Effector CD4-positive, alpha-beta T cell (primary cell): ENCODE data around the gene P4HA1.

Source experiments
- DNase-seq: peaks from one replicate; pipeline ENCODE4 v3.0.0-alpha.2; 2020

Gene P4HA1

DNA sequence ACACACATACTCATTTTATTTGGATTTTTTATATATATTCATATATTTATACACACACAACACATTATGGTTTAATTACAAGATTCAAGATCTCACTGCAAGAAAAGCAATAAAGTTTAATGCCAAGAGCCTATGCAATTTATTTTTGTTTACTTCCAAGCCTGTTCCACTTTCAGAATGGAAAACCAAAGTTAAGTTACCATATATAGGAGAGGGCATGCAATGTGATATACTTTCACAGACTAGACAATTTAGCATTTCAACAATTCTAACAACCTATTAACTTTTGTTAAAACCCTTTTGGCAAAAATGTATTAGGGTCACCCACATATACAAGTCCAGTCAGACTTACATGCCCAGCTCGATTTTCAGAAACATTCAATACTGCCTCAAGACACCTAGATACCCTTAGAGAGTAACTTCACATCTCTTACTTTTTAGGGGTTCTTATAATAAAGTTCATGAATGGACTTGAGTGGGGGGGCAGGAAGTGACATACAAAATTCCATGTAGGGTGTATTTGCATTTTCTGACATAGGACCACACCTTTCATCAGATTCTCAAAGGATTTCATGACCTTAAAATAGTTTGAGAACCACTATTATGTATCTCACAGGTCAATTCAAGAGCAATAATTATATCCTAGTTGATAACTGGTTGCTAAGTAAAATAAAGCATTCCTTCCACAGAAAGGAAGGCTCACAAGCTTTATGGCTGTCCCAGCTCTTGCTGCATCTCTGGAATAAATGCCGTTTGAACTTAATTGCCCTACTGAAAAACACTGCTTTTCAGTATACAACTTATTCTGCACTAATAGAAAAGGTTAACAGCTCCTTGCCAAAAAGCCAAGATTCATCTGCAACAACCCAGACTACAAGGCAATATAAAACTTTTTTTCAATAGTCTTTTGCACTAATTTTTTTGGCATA is 2.5 kb downstream of the P4HA1 start:
- no peak for DNase-seq

DNA sequence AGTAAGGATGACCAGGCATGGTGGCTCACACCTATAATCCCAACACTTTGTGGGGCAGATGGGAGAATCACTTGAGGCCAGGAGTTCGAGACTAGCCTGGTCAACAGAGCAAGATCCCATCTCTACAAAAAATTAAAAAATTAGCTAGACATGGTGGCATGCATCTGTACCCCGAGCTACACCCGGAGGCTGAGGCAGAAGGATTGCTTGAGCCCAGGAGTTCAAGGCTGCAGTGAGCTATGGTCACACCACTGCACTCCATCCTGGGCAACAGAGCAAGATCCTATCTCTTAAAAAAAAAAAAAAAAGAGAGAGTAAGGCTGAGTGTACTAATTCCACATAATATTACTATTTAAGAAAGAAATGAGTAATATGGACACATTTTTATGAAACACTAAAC is 3.8 kb downstream of the P4HA1 start:
- DNase-seq: no peak

GRCh38 chr10:73088304-73088703 is 8.4 kb downstream of the P4HA1 start:
- no peak for DNase-seq

DNA sequence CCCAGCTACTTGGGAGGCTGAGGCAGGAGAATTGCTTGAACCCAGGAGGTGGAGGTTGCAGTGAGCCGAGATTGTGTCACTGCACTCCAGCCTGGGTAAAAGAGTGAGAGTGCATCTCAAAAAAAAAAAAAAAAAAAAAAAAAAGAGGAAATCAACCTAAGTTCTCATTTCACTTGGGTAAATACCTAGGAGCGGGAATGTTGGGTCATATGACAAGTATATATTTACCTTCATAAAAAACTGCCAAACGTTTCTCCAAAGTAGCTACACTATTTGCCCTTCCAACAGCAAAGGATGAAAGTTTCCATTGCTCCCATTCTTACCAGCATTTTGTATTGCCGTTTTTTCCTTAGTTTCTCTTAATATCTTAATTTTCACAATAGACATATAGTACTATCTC is 9.8 kb downstream of the P4HA1 start:
- DNase-seq: no peak

- no peak for DNase-seq
Observed at GRCh38 chr10:73084209-73084608, 12.5 kb downstream of the P4HA1 start.

DNA sequence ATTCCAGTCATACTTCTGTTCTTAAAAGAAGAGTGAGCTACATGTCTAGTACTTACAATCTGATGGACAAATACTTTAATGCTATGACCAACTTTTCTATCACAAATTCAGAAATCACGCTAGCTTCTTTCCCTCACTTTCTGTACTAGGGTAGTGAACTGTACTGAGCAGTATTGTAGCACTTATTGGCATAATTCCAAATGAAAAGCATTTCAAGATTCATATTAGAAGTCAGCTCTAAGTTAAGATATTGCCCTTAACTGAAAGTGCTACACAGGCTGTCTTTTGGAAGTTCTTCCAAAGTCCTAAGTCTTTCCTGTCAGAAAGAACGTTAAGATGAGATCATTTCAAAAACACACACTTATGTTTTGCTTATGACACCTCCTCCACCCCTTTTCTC is 13.4 kb downstream of the P4HA1 start:
- DNase-seq: no peak

GRCh38 chr10:73079779-73080541 is 16.7 kb downstream of the P4HA1 start:
- no peak for DNase-seq

GRCh38 chr10:73076360-73077183 is 20.1 kb downstream of the P4HA1 start:
- no peak for DNase-seq

GRCh38 chr10:73075829-73076228 is 20.8 kb downstream of the P4HA1 start:
- DNase-seq: no peak

- no peak for DNase-seq
Observed at GRCh38 chr10:73073627-73074026, 23.0 kb downstream of the P4HA1 start.

DNA sequence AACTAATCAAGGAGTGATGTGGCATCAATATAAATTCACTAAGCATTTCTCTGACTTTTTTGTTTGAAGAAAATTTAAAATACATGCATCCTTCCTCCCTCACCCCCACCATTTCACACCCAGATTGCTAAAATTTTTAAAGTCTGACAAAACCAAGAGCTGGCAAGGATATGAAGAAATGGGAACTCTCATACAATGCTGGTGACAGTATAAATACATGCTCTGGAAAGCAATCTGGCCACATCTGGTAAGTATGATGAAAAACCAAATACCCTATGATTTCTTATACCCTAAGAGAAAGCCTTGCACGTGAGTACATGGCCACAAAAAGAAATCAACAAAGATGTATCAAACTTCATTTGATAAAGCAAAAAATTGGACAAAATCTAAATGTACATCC is 31.2 kb downstream of the P4HA1 start:
- no peak for DNase-seq

DNA sequence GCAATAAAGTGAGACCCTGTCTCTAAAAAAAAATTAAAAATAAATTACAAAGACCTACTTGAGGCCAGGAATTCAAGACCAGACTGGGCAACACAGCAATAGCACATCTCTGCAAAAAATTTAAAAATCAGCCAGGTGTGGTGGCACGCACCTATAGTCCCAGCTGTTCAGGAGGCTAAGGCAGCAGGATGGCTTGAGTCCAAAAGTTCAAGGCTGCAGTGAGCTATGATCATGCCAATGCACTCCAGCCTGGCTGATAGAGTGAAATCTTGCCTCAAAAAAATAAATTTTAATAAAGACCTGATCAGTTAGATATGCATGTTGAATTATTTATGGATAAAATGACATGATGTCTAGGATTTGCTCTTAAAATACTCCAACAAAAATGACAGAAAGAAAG is 34.9 kb downstream of the P4HA1 start:
- no peak for DNase-seq

GRCh38 chr10:73060738-73061635 is 35.7 kb downstream of the P4HA1 start:
- DNase-seq: no peak

GRCh38 chr10:73060173-73060572 is 36.5 kb downstream of the P4HA1 start:
- DNase-seq: no peak

DNA sequence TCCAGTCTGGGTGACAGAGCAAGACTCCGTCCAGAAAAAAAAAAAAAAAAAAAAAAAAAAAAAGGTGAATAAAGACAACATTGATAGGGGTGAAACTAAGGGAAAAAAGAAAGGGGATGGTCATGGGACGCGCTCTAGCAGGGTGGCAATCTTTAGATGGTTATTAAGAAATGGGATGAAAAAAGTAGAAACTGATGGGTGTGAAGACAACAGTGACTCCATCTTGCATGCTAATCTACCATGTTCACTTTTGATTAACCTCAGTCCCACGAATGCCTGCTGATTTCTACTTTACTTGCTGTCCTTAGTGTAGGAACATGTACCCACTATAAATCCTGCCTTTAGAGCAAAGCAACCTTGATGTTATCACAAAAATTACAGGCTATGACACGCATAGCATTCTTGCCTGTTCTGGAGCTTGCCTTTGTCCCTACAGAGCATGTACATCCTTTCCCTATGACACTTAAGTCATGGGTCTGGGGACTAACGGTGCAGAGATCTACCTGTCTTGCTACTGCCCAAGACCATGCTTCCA is 38.5 kb downstream of the P4HA1 start:
- no peak for DNase-seq

DNA sequence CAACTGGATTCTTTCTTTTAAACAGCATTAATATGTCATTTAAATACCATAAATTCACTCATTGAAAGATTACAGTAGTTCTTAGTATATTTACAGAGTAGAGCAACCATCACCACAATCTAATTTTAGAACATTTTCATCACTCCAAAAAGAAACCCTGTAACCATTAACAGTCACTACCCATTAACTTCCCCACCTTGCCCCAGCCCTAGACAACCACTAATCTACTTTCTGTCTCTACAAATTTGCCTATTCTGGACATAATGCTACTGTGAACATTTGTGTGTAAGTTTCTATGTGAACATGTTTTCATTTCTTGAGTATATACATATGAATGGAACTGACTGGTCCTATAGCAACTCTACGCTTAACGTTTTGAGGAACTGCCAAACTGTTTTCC is 42.4 kb downstream of the P4HA1 start:
- DNase-seq: no peak

DNA sequence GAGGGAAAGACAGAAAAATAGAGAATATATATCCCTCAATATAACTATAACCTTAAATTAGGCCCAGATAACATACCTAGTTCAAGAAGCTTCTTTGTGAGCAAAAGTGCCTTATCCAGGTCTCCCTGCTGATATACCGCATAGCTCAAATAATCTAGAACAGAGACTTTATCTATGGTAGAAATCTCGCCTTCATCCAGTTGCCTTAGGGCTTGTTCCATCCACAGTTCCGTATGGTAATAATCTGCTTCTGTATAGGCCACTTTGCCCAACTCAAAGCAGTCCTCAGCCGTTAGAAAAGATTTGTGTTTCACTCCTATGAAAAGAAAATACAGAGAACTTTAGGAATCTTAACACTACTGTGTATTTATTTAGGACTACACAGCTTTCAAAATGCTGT is 43.4 kb downstream of the P4HA1 start:
- DNase-seq: no peak

GRCh38 chr10:73044378-73045285 is 52.0 kb downstream of the P4HA1 start:
- no peak for DNase-seq

DNA sequence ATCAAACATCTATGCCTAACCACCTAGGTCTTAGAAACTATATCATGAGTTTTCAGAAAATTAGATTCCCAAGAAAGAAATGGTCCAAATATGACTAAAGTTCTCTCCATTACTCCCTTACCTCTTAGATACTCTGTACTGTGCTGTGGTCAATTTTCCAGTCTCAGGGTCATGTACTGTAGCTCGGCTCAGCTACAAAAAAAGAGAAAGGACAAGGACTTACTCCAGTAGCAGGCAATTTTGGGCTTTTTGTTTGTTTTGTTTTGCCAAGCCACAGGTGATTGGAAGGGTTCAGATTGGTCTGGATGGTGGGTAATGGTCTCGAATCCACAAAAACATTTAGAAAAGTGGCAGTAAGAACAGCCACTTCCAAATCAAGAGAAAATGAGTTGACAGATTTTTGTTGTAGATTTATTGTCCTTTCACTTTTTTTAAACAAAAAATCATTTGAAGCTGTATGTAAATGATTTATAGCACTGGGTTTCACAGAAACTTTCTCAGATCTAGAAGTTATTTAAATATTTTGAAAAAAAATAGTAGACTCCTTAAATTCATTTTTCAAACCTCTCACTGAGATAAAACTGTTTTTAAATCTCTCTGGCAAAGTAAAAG is 52.8 kb downstream of the P4HA1 start:
- no peak for DNase-seq

GRCh38 chr10:73043319-73043718 is 53.3 kb downstream of the P4HA1 start:
- DNase-seq: no peak
